ENCODE measurements around the gene DAND5.

DAND5 gene, protein sequence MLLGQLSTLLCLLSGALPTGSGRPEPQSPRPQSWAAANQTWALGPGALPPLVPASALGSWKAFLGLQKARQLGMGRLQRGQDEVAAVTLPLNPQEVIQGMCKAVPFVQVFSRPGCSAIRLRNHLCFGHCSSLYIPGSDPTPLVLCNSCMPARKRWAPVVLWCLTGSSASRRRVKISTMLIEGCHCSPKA

DNA sequence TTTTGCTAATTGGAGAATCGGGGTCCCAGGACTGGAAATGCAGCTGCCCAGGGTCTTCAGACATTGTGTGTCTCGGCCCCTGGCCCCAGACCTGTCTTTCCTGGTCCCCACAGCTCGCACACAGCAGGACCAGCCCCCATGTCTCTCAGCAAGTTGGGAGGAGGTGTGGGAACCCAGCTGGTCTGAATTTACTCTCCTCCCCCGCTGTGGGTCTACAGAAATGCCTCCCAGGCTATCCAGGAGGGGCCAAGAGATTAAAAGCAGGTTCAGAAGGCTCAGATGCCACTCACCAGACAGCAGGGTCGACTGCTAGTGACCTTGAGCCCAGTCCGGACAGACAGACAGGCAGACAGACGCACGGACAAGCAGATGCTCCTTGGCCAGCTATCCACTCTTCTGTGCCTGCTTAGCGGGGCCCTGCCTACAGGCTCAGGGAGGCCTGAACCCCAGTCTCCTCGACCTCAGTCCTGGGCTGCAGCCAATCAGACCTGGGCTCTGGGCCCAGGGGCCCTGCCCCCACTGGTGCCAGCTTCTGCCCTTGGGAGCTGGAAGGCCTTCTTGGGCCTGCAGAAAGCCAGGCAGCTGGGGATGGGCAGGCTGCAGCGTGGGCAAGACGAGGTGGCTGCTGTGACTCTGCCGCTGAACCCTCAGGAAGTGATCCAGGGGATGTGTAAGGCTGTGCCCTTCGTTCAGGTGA, at the start of gene DAND5:
TSS of gene DAND5 (plus strand) at position 285 of the 697 bp plus-strand sequence. CDS start at position 370, 85 bp downstream.
- H3K27ac ChIP-seq, result no peak within 1 kb of the TSS
- TF ChIP-seq, protein P1, sequence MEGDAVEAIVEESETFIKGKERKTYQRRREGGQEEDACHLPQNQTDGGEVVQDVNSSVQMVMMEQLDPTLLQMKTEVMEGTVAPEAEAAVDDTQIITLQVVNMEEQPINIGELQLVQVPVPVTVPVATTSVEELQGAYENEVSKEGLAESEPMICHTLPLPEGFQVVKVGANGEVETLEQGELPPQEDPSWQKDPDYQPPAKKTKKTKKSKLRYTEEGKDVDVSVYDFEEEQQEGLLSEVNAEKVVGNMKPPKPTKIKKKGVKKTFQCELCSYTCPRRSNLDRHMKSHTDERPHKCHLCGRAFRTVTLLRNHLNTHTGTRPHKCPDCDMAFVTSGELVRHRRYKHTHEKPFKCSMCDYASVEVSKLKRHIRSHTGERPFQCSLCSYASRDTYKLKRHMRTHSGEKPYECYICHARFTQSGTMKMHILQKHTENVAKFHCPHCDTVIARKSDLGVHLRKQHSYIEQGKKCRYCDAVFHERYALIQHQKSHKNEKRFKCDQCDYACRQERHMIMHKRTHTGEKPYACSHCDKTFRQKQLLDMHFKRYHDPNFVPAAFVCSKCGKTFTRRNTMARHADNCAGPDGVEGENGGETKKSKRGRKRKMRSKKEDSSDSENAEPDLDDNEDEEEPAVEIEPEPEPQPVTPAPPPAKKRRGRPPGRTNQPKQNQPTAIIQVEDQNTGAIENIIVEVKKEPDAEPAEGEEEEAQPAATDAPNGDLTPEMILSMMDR (IDR thresholded peaks at IDR 0.05), result no peak
- no peak for TF ChIP-seq ZFX (IDR thresholded peaks at IDR 0.05; ENCODE audit: borderline replicate concordance)

DNA sequence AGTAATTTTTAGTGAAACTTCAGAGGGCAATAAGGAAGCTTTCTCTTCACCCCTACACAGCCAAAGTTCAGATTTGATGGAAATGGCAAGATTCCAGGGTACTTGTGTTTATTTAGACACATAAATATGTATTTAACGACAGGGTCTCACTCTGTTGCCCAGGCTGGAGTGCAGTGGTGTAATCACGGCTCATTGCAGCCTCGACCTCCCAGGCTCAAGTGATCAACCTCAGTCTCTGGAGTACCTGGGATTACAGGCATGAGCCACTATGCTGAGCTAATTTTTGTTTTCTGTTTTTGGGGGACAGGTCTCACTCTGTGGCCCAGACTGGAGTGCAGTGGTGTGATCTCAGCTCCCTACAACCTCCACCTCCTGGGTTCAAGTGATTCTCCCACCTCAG, 48.3 kb upstream of the DAND5 start:
- peak overlapping the region; percentile 74 for H3K27ac ChIP-seq
- TF ChIP-seq, protein P1 (IDR thresholded peaks at IDR 0.05), result no peak
- TF ChIP-seq ZFX (IDR thresholded peaks at IDR 0.05; ENCODE audit: borderline replicate concordance), result no peak

DNA sequence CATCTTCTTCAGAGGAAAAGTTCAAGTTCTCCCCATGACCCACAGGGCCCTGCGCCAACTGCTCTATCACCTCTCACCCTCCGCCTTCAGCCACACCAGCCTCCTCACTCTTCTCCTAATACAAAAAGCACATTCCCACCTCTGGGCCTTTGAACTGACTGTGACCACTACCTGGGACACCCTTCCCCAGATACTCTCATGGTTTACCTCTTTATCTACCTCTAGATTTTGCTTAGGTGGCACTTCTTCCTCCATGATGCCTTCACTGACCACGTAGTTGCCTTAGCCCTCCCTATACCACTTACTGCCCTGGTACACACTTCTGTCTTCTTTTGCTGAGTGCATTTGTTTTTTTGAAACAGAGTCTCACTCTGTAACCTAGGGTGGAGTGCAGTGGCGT, 46.4 kb upstream of the DAND5 start:
- TF ChIP-seq ZFX (IDR thresholded peaks at IDR 0.05; ENCODE audit: borderline replicate concordance), result no peak
- TF ChIP-seq, protein P1 (IDR thresholded peaks at IDR 0.05), result no peak
- no peak overlapping the region for H3K27ac ChIP-seq

DNA sequence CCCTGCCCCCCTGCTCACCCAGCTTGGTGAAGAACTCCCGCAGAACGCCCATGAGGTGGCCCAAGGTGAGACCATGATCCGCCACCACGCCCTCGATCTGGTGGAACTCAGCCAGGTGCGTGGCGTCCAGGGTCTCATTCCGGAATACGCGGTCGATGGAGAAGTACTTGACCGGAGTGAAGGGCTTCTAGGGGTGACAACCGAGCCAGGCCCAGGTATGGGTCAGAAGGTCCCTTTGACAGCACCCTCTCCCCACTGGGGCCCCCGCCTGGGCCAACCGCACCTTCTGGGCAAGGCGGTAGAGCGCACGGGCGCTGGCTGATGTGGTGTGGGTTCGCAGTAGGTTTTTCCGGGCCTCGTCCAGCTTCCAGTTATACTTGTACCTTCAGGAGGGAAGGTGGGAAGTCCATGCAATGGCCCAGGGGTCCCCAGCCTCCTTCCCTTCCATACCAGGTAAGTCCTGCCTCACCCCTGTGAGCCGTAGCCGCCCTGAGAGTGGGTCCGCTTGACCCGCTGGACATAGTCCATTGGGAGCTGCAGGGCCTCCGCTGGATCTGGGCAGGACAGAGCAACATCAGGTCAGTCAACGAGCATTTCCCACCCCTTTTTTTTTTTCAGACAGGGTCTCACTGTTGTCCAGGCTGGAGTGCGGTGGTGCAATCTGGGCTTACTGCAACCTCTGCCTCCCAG, 44.6 kb upstream of the DAND5 start:
- TF ChIP-seq, protein P1 (IDR thresholded peaks at IDR 0.05), result no peak
- TF ChIP-seq ZFX (IDR thresholded peaks at IDR 0.05; ENCODE audit: borderline replicate concordance), result no peak
- no peak overlapping the region for H3K27ac ChIP-seq

DNA sequence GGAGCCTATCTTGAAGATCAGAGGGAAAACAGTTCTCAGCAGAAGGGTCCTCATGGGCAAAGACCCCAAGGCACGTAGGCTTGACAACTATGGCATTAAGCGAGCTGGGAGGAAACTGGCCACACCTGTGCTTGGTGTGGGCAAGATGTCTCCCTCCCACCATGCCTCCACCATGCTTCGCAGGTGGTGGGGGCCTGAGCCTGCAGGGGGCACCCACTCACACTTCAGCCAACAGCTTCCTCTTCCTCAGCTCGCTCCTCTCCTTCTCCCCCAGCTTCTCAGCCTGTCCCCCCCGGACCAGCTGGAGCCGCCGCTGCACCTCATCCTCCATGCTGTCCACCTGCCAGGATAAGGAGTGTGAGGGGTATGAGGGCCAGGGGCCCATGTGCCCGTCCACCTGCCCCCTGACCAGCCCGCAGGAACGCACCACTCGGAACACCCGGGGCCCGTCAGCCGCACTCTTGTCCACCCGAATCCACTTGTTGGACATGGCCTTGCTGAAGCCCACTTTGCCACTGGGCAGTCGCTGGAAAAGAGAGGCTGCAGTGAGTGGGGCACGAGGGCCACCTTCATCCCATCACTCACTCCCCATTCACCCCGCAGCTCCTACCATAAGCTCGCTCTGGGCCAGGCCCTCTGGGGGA, 39.3 kb upstream of the DAND5 start:
- TF ChIP-seq, protein P1 (IDR thresholded peaks at IDR 0.05), result no peak
- no peak for TF ChIP-seq ZFX (IDR thresholded peaks at IDR 0.05; ENCODE audit: borderline replicate concordance)
- no peak overlapping the region for H3K27ac ChIP-seq

DNA sequence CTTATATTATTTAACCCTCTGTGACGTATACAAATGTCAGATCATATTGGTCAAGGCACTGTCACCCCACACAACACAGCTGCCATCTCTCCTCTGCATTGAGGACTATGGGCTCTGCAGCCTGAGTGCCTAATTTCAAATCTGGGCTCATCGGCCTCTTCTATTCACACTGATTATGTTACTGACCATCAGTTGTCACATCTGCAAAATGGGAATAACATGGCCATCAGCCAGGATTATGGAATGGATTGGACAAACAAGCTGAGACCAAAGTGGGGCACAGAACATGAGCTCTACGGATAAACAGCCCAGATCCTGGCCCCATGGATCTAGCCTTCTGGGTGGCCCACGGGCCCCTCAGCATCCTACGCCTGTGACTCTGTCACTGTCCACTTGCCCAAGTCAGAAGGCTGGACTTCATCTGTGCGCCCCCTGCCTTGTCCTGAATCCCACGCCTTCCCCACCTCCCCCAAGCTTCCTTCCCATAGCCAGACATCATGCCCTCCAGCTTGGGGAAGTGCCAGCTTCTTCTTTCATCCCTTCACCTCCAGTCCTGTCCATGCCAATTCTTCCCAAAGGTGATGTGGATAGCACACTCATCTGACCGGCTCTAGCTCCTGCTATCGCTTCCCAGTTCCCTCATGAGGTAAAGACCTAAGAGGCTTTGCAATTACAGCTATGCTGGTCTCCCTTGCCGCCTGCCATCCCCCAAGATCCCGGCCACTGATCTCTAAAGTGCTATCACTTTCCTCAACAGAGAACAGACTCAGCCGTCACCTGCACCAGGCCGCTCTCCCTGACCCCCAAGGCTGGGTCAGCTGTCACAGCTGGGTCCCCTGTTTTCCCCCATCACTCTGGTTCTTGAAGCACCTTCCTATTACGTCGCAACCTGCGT, 36.7 kb upstream of the DAND5 start:
- peak overlapping the region; percentile 78 for H3K27ac ChIP-seq
- TF ChIP-seq ZFX (IDR thresholded peaks at IDR 0.05; ENCODE audit: borderline replicate concordance), result no peak
